HepG2 (cell line): ENCODE measurements around the gene RABGGTA. TPM values are rescaled to one million over a fixed set of nuclear protein-coding genes. Genes with fewer than 3 reads are reported as not detected.
A peak's percentile ranks its signal among the peaks of the same experiment; 100 is the strongest.

Experiments used
- ADNP ChIP-seq: sonication (generic); formaldehyde crosslinking; IDR thresholded peaks from 2 replicates; pipeline ENCODE4 v1.4.0; 2020; ENCODE audit warnings: missing genetic modification reagents
- ATF7 ChIP-seq, 2 experiments: fragments of 450-650 bp in 1 of 2; sonication (generic) in 1 of 2; formaldehyde crosslinking in 1 of 2; IDR thresholded peaks; 2 replicates each; pipeline versions ENCODE4 v1.4.0 to v1.6.1; 2016 to 2020; ENCODE audit warnings: antibody characterized with exemption in 1 of 2, mild to moderate bottlenecking in 1 of 2, missing genetic modification reagents in 1 of 2
- CCDC6 ChIP-seq: sonication (generic); formaldehyde crosslinking; IDR thresholded peaks from 2 replicates; pipeline ENCODE4 v1.8.1; 2022; ENCODE audit warnings: mild to moderate bottlenecking, missing genetic modification reagents, moderate library complexity
- EHMT2 ChIP-seq: fragments of 200-600 bp; sonication (generic); IDR thresholded peaks from 2 replicates; pipeline ENCODE4 v1.7.0; 2017; ENCODE audit warnings: antibody characterized with exemption, low read depth, low read length, borderline replicate concordance
- GPN1 ChIP-seq: sonication (generic); formaldehyde crosslinking; IDR thresholded peaks from 2 replicates; pipeline ENCODE4 v1.5.1; 2020; ENCODE audit warnings: missing genetic modification reagents, borderline replicate concordance
- HDAC2 ChIP-seq: sonication (generic); formaldehyde crosslinking; IDR thresholded peaks from 2 replicates; pipeline ENCODE4 v1.4.0; 2020; ENCODE audit warnings: missing genetic modification reagents
- IRF2 ChIP-seq: IDR thresholded peaks from 2 replicates; pipeline ENCODE4 v1.6.1; 2018; ENCODE audit warnings: missing genetic modification reagents, missing compliant biosample characterization
- IRX3 ChIP-seq: sonication (generic); formaldehyde crosslinking; IDR thresholded peaks from 2 replicates; pipeline ENCODE4 v1.8.1; 2023; ENCODE audit warnings: mild to moderate bottlenecking, low read depth, missing genetic modification reagents, borderline replicate concordance
- JARID2 ChIP-seq: sonication (generic); formaldehyde crosslinking; IDR thresholded peaks from 2 replicates; pipeline ENCODE4 v1.8.1; 2023; ENCODE audit warnings: missing genetic modification reagents, inconsistent platforms; ENCODE audit not compliant: insufficient replicate concordance
- KAT2B ChIP-seq: fragments of 150-350 bp; IDR thresholded peaks from 2 replicates; pipeline ENCODE4 v1.6.1; 2014; ENCODE audit warnings: low read depth, low read length, borderline replicate concordance
- POLR2AphosphoS2 ChIP-seq: IDR thresholded peaks from 2 replicates; pipeline ENCODE4 v1.6.1; 2011; ENCODE audit warnings: low read depth, low read length, improper control_type of control experiment
- SCMH1 ChIP-seq: sonication (generic); formaldehyde crosslinking; IDR thresholded peaks from 2 replicates; pipeline ENCODE4 v1.9.0; 2021; ENCODE audit warnings: missing genetic modification reagents, mild to moderate bottlenecking, borderline replicate concordance
- THAP8 ChIP-seq: sonication (generic); formaldehyde crosslinking; IDR thresholded peaks from 2 replicates; pipeline ENCODE4 v1.5.1; 2020; ENCODE audit warnings: missing genetic modification reagents, mild to moderate bottlenecking, borderline replicate concordance
- ZEB1 ChIP-seq: IDR thresholded peaks from 2 replicates; pipeline ENCODE4 v1.6.1; 2012; ENCODE audit warnings: mild to moderate bottlenecking, low read depth, inconsistent platforms; ENCODE audit not compliant: insufficient replicate concordance
- ZNF224 ChIP-seq: sonication (generic); formaldehyde crosslinking; IDR thresholded peaks from 2 replicates; pipeline ENCODE4 v1.5.0; 2020; ENCODE audit warnings: mild to moderate bottlenecking, missing genetic modification reagents
- ZNF550 ChIP-seq: sonication (generic); formaldehyde crosslinking; IDR thresholded peaks from 2 replicates; pipeline ENCODE4 v1.4.0; 2020; ENCODE audit warnings: mild to moderate bottlenecking, missing genetic modification reagents, borderline replicate concordance
- ZNF619 ChIP-seq: sonication (generic); formaldehyde crosslinking; IDR thresholded peaks from 2 replicates; pipeline ENCODE4 v1.4.0; 2020; ENCODE audit warnings: mild to moderate bottlenecking, missing genetic modification reagents
- ZSCAN5A ChIP-seq: sonication (generic); formaldehyde crosslinking; IDR thresholded peaks from 2 replicates; pipeline ENCODE4 v1.8.0; 2022; ENCODE audit warnings: mild to moderate bottlenecking, missing genetic modification reagents, borderline replicate concordance
- polyA plus RNA-seq, 8 experiments: library from polyadenylated mRNA; depleted of rRNA in 3 of 8; stranded (reverse) in 7 of 8; unstranded in 1 of 8; fragments of >200 nt; fragmentation: Illumina TruSeq in 4 of 8; extraction: Trizol in 4 of 8; gene quantifications; 2 replicates each; pipeline versions ENCODE4 v1.2.1 to v1.2.3, GENCODE V29; 2011 to 2016; ENCODE audit warnings: low read depth in 4 of 8, missing spikeins in 1 of 8, mixed read lengths in 1 of 8; ENCODE audit not compliant: insufficient read depth in 1 of 8
- total RNA-seq, 5 experiments: library from RNA; depleted of rRNA; stranded (reverse); fragments of >200 nt; fragmentation: Illumina TruSeq; extraction: Trizol; gene quantifications; 2 replicates each; pipeline ENCODE4 v1.2.3, GENCODE V29; 2016; ENCODE audit warnings: low read depth in 1 of 5
- TF ChIP-seq, protein P1 (sequence below): sonication (generic); formaldehyde crosslinking; IDR thresholded peaks from 2 replicates; pipeline ENCODE4 v1.8.0; 2022; ENCODE audit warnings: missing genetic modification reagents, mild to moderate bottlenecking, moderate library complexity, borderline replicate concordance
- TF ChIP-seq, protein P2 (sequence below): sonication (generic); formaldehyde crosslinking; conservative IDR thresholded peaks from 2 replicates; pipeline ENCODE4 v1.4.0; 2020; ENCODE audit warnings: missing genetic modification reagents

The RABGGTA gene
- total and polyA plus RNA-seq, 2 of the 13 experiments (the other 11 are each of a cell fraction or from before 2014, with no cell fraction given): 57.9 to 90.8 TPM

DNA sequence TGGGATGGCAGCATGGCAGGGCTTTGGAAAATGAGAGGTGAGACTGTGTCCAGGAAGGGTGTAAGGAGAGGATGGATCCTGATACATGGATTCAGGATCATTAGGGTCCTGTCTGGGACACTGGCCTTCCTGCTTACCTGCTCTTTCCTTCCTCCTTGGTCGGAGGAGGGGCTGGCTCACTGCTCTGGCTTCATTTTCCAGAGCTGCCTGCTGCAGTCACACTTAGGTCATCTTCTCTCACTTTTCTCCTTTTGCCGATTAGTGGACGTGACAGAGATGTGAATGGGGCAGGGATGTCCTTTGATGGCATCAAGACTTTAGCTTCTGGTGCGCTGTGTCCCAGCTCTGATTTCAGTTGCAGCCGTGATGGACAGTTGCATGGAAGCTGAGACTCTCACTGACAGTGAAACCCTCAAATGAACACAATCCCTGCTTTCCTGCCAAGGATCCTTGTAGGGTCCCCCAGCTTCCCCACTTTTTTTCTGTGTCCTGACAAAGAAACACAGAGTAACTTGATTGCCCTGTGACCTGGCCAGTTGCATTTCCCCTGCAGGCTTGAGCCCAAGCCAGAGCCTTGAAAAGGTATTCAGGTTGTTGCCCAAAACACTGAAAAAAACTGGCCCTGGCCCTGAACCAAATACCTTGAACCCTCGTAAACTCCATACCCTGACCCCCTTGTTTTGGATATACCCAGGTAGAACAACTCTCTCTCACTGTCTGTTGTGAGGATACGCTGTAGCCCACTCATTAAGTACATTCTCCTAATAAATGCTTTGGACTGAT, 37.1 kb upstream of the RABGGTA start (continued):
- TF ChIP-seq THAP8 (CRISPR knock-in tag) (no peak), ZEB1 (no peak), GPN1 (CRISPR knock-in tag) (no peak), ADNP (CRISPR knock-in tag) (no peak), SCMH1 (CRISPR knock-in tag) (no peak), HDAC2 (no peak), KAT2B (no peak), ATF7 (IDR thresholded peaks at IDR 0.05) (no peak), ATF7 (CRISPR knock-in tag; IDR thresholded peaks at IDR 0.05) (no peak), POLR2AphosphoS2 (no peak), ZSCAN5A (peak; percentile 89; the same call in 1 of the 2 replicates), ZNF224 (CRISPR knock-in tag) (no peak), IRX3 (CRISPR knock-in tag) (peak; percentile 26; the same call in 1 of the 2 replicates), CCDC6 (CRISPR knock-in tag) (no peak), ZNF550 (no peak), IRF2 (CRISPR knock-in tag) (no peak), EHMT2 (no peak), JARID2 (no peak), ZNF619 (CRISPR knock-in tag) (no peak)
- TF ChIP-seq, protein P1, sequence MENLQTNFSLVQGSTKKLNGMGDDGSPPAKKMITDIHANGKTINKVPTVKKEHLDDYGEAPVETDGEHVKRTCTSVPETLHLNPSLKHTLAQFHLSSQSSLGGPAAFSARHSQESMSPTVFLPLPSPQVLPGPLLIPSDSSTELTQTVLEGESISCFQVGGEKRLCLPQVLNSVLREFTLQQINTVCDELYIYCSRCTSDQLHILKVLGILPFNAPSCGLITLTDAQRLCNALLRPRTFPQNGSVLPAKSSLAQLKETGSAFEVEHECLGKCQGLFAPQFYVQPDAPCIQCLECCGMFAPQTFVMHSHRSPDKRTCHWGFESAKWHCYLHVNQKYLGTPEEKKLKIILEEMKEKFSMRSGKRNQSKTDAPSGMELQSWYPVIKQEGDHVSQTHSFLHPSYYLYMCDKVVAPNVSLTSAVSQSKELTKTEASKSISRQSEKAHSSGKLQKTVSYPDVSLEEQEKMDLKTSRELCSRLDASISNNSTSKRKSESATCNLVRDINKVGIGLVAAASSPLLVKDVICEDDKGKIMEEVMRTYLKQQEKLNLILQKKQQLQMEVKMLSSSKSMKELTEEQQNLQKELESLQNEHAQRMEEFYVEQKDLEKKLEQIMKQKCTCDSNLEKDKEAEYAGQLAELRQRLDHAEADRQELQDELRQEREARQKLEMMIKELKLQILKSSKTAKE: no peak
- TF ChIP-seq, protein P2, sequence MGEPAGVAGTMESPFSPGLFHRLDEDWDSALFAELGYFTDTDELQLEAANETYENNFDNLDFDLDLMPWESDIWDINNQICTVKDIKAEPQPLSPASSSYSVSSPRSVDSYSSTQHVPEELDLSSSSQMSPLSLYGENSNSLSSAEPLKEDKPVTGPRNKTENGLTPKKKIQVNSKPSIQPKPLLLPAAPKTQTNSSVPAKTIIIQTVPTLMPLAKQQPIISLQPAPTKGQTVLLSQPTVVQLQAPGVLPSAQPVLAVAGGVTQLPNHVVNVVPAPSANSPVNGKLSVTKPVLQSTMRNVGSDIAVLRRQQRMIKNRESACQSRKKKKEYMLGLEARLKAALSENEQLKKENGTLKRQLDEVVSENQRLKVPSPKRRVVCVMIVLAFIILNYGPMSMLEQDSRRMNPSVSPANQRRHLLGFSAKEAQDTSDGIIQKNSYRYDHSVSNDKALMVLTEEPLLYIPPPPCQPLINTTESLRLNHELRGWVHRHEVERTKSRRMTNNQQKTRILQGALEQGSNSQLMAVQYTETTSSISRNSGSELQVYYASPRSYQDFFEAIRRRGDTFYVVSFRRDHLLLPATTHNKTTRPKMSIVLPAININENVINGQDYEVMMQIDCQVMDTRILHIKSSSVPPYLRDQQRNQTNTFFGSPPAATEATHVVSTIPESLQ (CRISPR knock-in tag): no peak
